ENCODE results near the gene USP40. TPM values are rescaled to one million over a fixed set of nuclear protein-coding genes. Genes with fewer than 3 reads are reported as not detected.

USP40 gene
- total RNA-seq, 2 experiments from 2014 or later = 13.1 to 14.1 TPM

DNA sequence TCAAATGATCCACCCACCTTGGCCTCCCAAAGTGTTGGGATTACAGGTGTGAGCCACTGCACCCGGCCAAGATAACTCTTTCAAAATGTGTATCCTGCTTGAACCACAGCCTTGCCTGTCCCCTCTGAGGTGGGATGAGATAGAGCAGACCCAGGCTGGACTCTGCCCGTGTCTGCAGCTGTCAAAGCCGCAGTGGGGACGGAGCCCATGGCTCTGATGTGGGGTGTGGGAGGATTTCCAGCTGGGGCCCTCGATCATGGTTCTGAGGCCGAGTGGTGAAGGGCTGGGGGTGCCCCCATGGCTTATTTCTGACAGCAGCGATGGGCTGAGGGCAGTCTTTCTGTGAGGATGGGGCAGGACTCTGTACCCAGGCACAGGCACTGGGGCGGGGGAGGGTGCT, 107.8 kb downstream of the USP40 start:
- Mint-ChIP-seq H3K27me3 (ENCODE audit: low read depth) (no peaks in the 10 kb centered on the region), H3K27ac (no peak overlapping the region), H3K36me3 (ENCODE audit: low read depth) (peaks cover 61% of the 10 kb centered on the region), H3K4me3 (no peak overlapping the region), H3K4me1 (ENCODE audit: low read depth) (peaks cover 9% of the 10 kb centered on the region), H3K9me3 (ENCODE audit: insufficient read depth) (no peaks in the 10 kb centered on the region)
- DNase-seq (no peak), ATAC-seq (no peak)
- CTCF ChIA-PET = no interaction called here
- POLR2A ChIA-PET = no interaction called here

DNA sequence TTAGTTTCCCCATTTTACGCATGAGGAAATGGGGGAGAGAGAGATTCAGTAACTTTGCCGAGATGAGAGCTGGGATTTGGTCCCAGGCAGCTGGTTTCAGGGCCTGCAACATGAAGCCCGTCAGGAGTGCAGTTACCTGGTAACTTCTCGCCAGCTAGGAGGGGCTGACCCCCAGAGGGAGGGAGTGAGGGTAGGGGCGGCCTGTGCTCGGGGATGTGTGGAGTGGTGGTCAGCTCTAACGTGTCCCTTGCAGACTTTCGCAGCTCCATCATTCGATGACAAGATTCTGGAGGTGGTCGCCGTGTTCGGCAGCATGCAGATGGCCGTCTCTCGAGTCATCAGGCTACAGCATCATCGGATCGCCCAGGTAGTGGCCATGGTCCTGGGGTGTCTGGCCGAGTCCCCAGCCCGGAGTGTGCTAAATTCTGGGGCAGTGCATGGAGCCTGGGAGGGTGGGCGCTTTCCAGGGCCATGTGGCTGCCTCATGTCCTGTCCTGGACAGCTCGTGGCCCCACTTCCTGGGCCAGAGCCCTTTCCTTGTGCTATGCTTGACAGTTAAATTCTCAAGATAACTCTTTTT, 108.5 kb downstream of the USP40 start:
- H3K36me3 Mint-ChIP-seq (ENCODE audit: low read depth) = peaks cover 63% of the 10 kb centered on the region
- no peaks in the 10 kb centered on the region for H3K9me3 Mint-ChIP-seq (ENCODE audit: insufficient read depth)
- ATAC-seq = no peak
- CTCF ChIA-PET = interaction anchor here (0.8 kb wide), 1 partner anchor 15 kb away, joined by 3 read pairs; no protein-coding TSS in a partner anchor
- no peak for DNase-seq
- H3K27me3 Mint-ChIP-seq (ENCODE audit: low read depth) = no peaks in the 10 kb centered on the region
- no peak overlapping the region for H3K4me3 Mint-ChIP-seq
- H3K27ac Mint-ChIP-seq = no peak overlapping the region
- peaks cover 9% of the 10 kb centered on the region for H3K4me1 Mint-ChIP-seq (ENCODE audit: low read depth)
- POLR2A ChIA-PET = no interaction called here

- H3K4me3 Mint-ChIP-seq = no peak overlapping the region
- no peaks in the 10 kb centered on the region for H3K9me3 Mint-ChIP-seq (ENCODE audit: insufficient read depth)
- ChIA-PET POLR2A (no interaction called here), CTCF (interaction anchor here (0.8 kb wide), 1 partner anchor 14 kb away, joined by 3 read pairs; no protein-coding TSS in a partner anchor)
- peaks cover 63% of the 10 kb centered on the region for H3K36me3 Mint-ChIP-seq (ENCODE audit: low read depth)
- peak overlapping the region; percentile 66 for H3K27ac Mint-ChIP-seq
- no peak for DNase-seq
- no peak for ATAC-seq
- H3K27me3 Mint-ChIP-seq (ENCODE audit: low read depth) = no peaks in the 10 kb centered on the region
- H3K4me1 Mint-ChIP-seq (ENCODE audit: low read depth) = peaks cover 9% of the 10 kb centered on the region
Measured at GRCh38 chr2:233457356-233457755, 109.2 kb downstream of the USP40 start.

GRCh38 chr2:233456934-233457333, 109.6 kb downstream of the USP40 start:
- H3K27me3 Mint-ChIP-seq (ENCODE audit: low read depth) = no peaks in the 10 kb centered on the region
- ATAC-seq (no peak), DNase-seq (no peak)
- peak overlapping the region; percentile 66 for H3K27ac Mint-ChIP-seq
- ChIA-PET POLR2A (no interaction called here), CTCF (no interaction called here)
- no peaks in the 10 kb centered on the region for H3K9me3 Mint-ChIP-seq (ENCODE audit: insufficient read depth)
- peaks cover 9% of the 10 kb centered on the region for H3K4me1 Mint-ChIP-seq (ENCODE audit: low read depth)
- H3K36me3 Mint-ChIP-seq (ENCODE audit: low read depth) = peaks cover 61% of the 10 kb centered on the region
- no peak overlapping the region for H3K4me3 Mint-ChIP-seq

- DNase-seq (no peak), ATAC-seq (no peak)
- CTCF ChIA-PET = interaction anchor here (1.7 kb wide), 1 partner anchor 124 kb away, joined by 3 read pairs; no protein-coding TSS in a partner anchor
- no peak overlapping the region for H3K27ac Mint-ChIP-seq
- no peak overlapping the region for H3K4me3 Mint-ChIP-seq
- peaks cover 9% of the 10 kb centered on the region for H3K4me1 Mint-ChIP-seq (ENCODE audit: low read depth)
- H3K27me3 Mint-ChIP-seq (ENCODE audit: low read depth) = no peaks in the 10 kb centered on the region
- POLR2A ChIA-PET = interaction anchor here (0.9 kb wide), 1 partner anchor 188 kb away, joined by 3 read pairs; no protein-coding TSS in a partner anchor
- no peaks in the 10 kb centered on the region for H3K9me3 Mint-ChIP-seq (ENCODE audit: insufficient read depth)
- peaks cover 57% of the 10 kb centered on the region for H3K36me3 Mint-ChIP-seq (ENCODE audit: low read depth)
Measured at GRCh38 chr2:233456111-233456510, 110.5 kb downstream of the USP40 start.

GRCh38 chr2:233455491-233455890, 111.1 kb downstream of the USP40 start:
- H3K4me1 Mint-ChIP-seq (ENCODE audit: low read depth) = peaks cover 9% of the 10 kb centered on the region
- H3K27me3 Mint-ChIP-seq (ENCODE audit: low read depth) = no peaks in the 10 kb centered on the region
- H3K27ac Mint-ChIP-seq = peak overlapping the region; percentile 15
- ATAC-seq (no peak), DNase-seq (no peak)
- no peak overlapping the region for H3K4me3 Mint-ChIP-seq
- CTCF ChIA-PET = interaction anchor here (1.7 kb wide), 1 partner anchor 123 kb away, joined by 3 read pairs; no protein-coding TSS in a partner anchor
- H3K9me3 Mint-ChIP-seq (ENCODE audit: insufficient read depth) = no peaks in the 10 kb centered on the region
- peaks cover 60% of the 10 kb centered on the region for H3K36me3 Mint-ChIP-seq (ENCODE audit: low read depth)
- POLR2A ChIA-PET = interaction anchor here (0.9 kb wide), 1 partner anchor 188 kb away, joined by 3 read pairs; no protein-coding TSS in a partner anchor

DNA sequence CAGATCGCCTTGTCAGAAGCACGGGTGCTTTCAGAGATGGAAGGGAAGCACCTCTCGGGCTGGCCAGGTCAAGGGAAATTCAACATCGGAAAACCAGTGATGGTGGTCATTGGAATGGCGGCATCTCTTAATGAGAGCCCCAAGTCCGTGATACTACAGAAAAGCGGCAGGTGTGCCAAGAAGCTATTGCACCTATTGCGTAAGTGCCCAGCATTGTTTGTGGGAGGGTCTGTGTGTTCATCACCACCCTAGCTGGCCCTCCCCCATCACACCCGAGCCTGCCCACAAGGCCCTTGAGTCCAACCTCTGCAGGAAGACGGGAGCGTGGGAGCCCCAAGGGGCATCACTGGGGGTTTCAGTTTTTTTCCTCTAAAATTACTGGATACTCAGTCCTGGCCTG, 111.6 kb downstream of the USP40 start:
- Mint-ChIP-seq H3K4me3 (no peak overlapping the region), H3K36me3 (ENCODE audit: low read depth) (peaks cover 61% of the 10 kb centered on the region), H3K27me3 (ENCODE audit: low read depth) (no peaks in the 10 kb centered on the region), H3K27ac (no peak overlapping the region), H3K9me3 (ENCODE audit: insufficient read depth) (no peaks in the 10 kb centered on the region), H3K4me1 (ENCODE audit: low read depth) (peaks cover 9% of the 10 kb centered on the region)
- ChIA-PET POLR2A (interaction anchor here (0.9 kb wide), 1 partner anchor 187 kb away, joined by 3 read pairs; no protein-coding TSS in a partner anchor), CTCF (interaction anchor here (1.7 kb wide), 1 partner anchor 123 kb away, joined by 3 read pairs; no protein-coding TSS in a partner anchor)
- DNase-seq (no peak), ATAC-seq (no peak)

GRCh38 chr2:233453916-233454315, 112.7 kb downstream of the USP40 start:
- Mint-ChIP-seq H3K4me1 (ENCODE audit: low read depth) (peaks cover 9% of the 10 kb centered on the region), H3K9me3 (ENCODE audit: insufficient read depth) (no peaks in the 10 kb centered on the region), H3K27ac (no peak overlapping the region), H3K4me3 (no peak overlapping the region), H3K27me3 (ENCODE audit: low read depth) (no peaks in the 10 kb centered on the region), H3K36me3 (ENCODE audit: low read depth) (peaks cover 60% of the 10 kb centered on the region)
- ATAC-seq = no peak
- POLR2A ChIA-PET = no interaction called here
- CTCF ChIA-PET = interaction anchor here (0.8 kb wide), 1 partner anchor 55 kb away, joined by 3 read pairs; no protein-coding TSS in a partner anchor
- DNase-seq = no peak

- H3K27ac Mint-ChIP-seq = no peak overlapping the region
- ChIA-PET POLR2A (interaction anchor here (0.8 kb wide), 1 partner anchor 34 kb away, joined by 3 read pairs; no protein-coding TSS in a partner anchor), CTCF (interaction anchor here (0.8 kb wide), 1 partner anchor 54 kb away, joined by 3 read pairs; no protein-coding TSS in a partner anchor)
- H3K36me3 Mint-ChIP-seq (ENCODE audit: low read depth) = peaks cover 61% of the 10 kb centered on the region
- no peaks in the 10 kb centered on the region for H3K9me3 Mint-ChIP-seq (ENCODE audit: insufficient read depth)
- no peak for ATAC-seq
- no peak for DNase-seq
- H3K4me1 Mint-ChIP-seq (ENCODE audit: low read depth) = peaks cover 9% of the 10 kb centered on the region
- no peaks in the 10 kb centered on the region for H3K27me3 Mint-ChIP-seq (ENCODE audit: low read depth)
- H3K4me3 Mint-ChIP-seq = no peak overlapping the region
Measured at GRCh38 chr2:233453111-233453915, 113.3 kb downstream of the USP40 start.

- CTCF ChIA-PET = no interaction called here
- H3K27me3 Mint-ChIP-seq (ENCODE audit: low read depth) = no peaks in the 10 kb centered on the region
- peaks cover 54% of the 10 kb centered on the region for H3K36me3 Mint-ChIP-seq (ENCODE audit: low read depth)
- H3K4me3 Mint-ChIP-seq = no peak overlapping the region
- H3K9me3 Mint-ChIP-seq (ENCODE audit: insufficient read depth) = no peaks in the 10 kb centered on the region
- ATAC-seq (no peak), DNase-seq (no peak)
- H3K27ac Mint-ChIP-seq = no peak overlapping the region
- POLR2A ChIA-PET = no interaction called here
- H3K4me1 Mint-ChIP-seq (ENCODE audit: low read depth) = peaks cover 9% of the 10 kb centered on the region
Measured at GRCh38 chr2:233451950-233452349, 114.6 kb downstream of the USP40 start.

DNA sequence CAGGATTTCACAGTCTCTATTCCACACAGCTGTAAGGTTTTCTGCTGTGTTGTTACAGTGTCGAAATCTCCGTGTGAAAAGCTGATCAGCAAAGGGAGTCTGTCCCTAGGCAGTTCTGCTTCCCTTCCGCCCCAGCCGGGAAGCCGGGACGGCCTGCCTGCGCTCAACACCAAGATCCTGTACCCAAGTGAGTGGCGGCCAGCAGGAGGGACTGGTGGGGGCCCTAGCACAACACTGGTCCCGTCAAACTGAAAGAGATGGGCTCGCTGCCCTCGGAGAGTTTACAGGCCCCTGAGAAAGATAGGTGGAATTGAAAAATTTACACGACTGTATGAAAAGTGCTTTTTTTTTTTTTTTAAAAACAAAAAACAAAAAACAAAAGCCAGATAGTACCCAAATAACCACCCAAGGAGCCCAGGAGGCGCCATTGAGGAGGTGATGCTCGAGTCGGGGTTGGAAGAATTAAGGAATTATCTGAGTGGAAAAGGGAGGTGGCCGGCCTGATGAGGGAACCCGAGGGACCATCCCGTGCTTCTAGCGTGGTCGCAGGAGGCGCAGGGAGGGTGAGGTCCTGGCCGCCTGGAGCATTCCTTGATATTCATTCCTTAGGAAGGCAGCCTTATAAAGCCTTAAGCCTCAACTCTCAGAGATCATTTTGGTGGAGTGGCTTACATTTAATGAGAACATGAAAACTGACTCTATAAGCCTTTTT, 115.6 kb downstream of the USP40 start:
- CTCF ChIA-PET = no interaction called here
- ATAC-seq (no peak), DNase-seq (no peak)
- H3K9me3 Mint-ChIP-seq (ENCODE audit: insufficient read depth) = no peaks in the 10 kb centered on the region
- no peak overlapping the region for H3K27ac Mint-ChIP-seq
- H3K4me1 Mint-ChIP-seq (ENCODE audit: low read depth) = peaks cover 4% of the 10 kb centered on the region
- H3K36me3 Mint-ChIP-seq (ENCODE audit: low read depth) = peaks cover 53% of the 10 kb centered on the region
- POLR2A ChIA-PET = no interaction called here
- no peaks in the 10 kb centered on the region for H3K27me3 Mint-ChIP-seq (ENCODE audit: low read depth)
- no peak overlapping the region for H3K4me3 Mint-ChIP-seq
